Parathyroid adenoma (tissue), 2 donors: Measurements from ENCODE around the gene ADARB2.

Experiments used
- H2AFZ ChIP-seq: fragments of 300-600 bp; sonication (generic); one replicate; pipeline ENCODE4 v1.7.0; 2017; ENCODE audit warnings: antibody characterized with exemption, mild to moderate bottlenecking
- H3K27ac ChIP-seq: fragments of 300-600 bp; sonication (generic); one replicate; pipeline ENCODE4 v1.7.0; 2017
- H3K27me3 ChIP-seq: fragments of 300-600 bp; sonication (generic); one replicate; pipeline ENCODE4 v1.7.0; 2017; ENCODE audit warnings: low read length; ENCODE audit not compliant: control insufficient read depth, insufficient read depth
- H3K36me3 ChIP-seq: fragments of 300-600 bp; sonication (generic); one replicate; pipeline ENCODE4 v1.7.0; 2017; ENCODE audit warnings: low read length; ENCODE audit not compliant: control insufficient read depth, insufficient read depth
- H3K4me1 ChIP-seq: fragments of 300-600 bp; sonication (generic); one replicate; pipeline ENCODE4 v1.7.0; 2017; ENCODE audit warnings: control low read depth
- H3K4me2 ChIP-seq: fragments of 300-600 bp; sonication (generic); one replicate; pipeline ENCODE4 v1.7.0; 2017; ENCODE audit warnings: low read length
- H3K4me3 ChIP-seq: fragments of 300-600 bp; sonication (generic); one replicate; pipeline ENCODE4 v1.7.0; 2017; ENCODE audit warnings: low read depth, low read length
- H3K79me2 ChIP-seq: fragments of 300-600 bp; sonication (generic); one replicate; pipeline ENCODE4 v1.7.0; 2017; ENCODE audit warnings: control low read depth
- H3K9ac ChIP-seq: fragments of 300-600 bp; sonication (generic); one replicate; pipeline ENCODE4 v1.7.0; 2017; ENCODE audit warnings: mild to moderate bottlenecking
- H3K9me3 ChIP-seq: fragments of 300-600 bp; sonication (generic); one replicate; pipeline ENCODE4 v1.7.0; 2017; ENCODE audit warnings: low read length; ENCODE audit not compliant: control insufficient read depth
- CTCF ChIP-seq: fragments of 300-600 bp; sonication (generic); IDR thresholded peaks from one replicate; pipeline ENCODE4 v1.7.0; 2017; ENCODE audit warnings: antibody characterized with exemption, mild to moderate bottlenecking
- donor health status: primary hyperparathyroidism.

Gene ADARB2

GRCh38 chr10:1653321-1653720, 84.0 kb downstream of the ADARB2 start:
- H3K79me2 ChIP-seq: no peaks in the 10 kb centered on the region
- no peak overlapping the region for H2AFZ ChIP-seq
- H3K36me3 ChIP-seq: no peaks in the 10 kb centered on the region
- no peak overlapping the region for H3K4me3 ChIP-seq
- H3K4me2 ChIP-seq: no peak overlapping the region
- H3K9ac ChIP-seq: no peak overlapping the region
- H3K27ac ChIP-seq: no peak overlapping the region
- H3K4me1 ChIP-seq: peaks cover 8% of the 10 kb centered on the region
- H3K9me3 ChIP-seq: no peaks in the 10 kb centered on the region
- H3K27me3 ChIP-seq: no peaks in the 10 kb centered on the region
- no peak for TF ChIP-seq CTCF

GRCh38 chr10:1652151-1652550, 85.2 kb downstream of the ADARB2 start:
- H3K4me3 ChIP-seq: no peak overlapping the region
- peaks cover 8% of the 10 kb centered on the region for H3K4me1 ChIP-seq
- no peak overlapping the region for H3K4me2 ChIP-seq
- no peak overlapping the region for H3K27ac ChIP-seq
- H3K36me3 ChIP-seq: no peaks in the 10 kb centered on the region
- no peaks in the 10 kb centered on the region for H3K9me3 ChIP-seq
- H3K9ac ChIP-seq: no peak overlapping the region
- no peaks in the 10 kb centered on the region for H3K27me3 ChIP-seq
- no peaks in the 10 kb centered on the region for H3K79me2 ChIP-seq
- no peak for TF ChIP-seq CTCF
- no peak overlapping the region for H2AFZ ChIP-seq

- Histone ChIP-seq H3K27ac (no peak overlapping the region), H3K4me3 (no peak overlapping the region), H3K9me3 (no peaks in the 10 kb centered on the region), H2AFZ (no peak overlapping the region), H3K36me3 (no peaks in the 10 kb centered on the region), H3K4me2 (no peak overlapping the region), H3K79me2 (no peaks in the 10 kb centered on the region), H3K4me1 (peaks cover 8% of the 10 kb centered on the region), H3K9ac (no peak overlapping the region), H3K27me3 (no peaks in the 10 kb centered on the region)
- no peak for TF ChIP-seq CTCF
These were observed 85.9 kb downstream of the ADARB2 start for GRCh38 chr10:1651270-1651966.

DNA sequence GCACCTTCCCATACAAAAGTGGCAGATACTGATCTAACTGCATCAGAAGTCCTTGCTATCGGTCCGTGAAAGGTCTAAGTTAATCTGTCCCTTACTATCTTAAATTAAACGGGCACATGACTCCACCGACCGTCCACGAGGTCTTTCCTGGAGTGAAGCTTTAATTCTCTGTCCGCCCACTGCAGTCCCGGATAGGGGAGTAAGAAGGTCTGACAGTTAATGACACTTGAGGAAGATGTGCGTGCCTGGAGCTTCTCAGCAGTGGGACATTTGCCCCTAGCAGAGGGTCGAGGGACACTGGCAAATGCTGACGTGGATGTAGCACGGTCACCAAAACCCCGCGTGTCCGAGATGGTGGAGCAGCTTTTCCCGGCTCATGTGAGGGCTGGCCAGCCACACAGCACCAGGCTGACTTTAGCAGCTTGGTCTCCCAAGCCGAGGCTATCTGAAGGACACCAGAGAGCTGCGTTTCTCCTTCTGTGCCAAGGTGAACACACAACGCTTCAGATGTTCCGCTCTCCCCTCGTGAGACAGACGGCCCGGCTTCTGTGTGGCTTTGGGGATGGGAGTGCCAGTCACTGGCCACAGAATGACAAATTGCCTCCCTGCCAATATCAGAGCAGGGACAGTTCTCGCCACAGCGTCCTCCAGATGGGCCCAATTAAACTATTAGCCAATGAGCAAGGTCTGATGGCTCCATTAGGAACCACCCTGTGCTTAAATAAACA, 86.6 kb downstream of the ADARB2 start:
- TF ChIP-seq CTCF: no peak
- H2AFZ ChIP-seq: peak overlapping the region; percentile 40
- peaks cover 8% of the 10 kb centered on the region for H3K4me1 ChIP-seq
- no peak overlapping the region for H3K4me3 ChIP-seq
- H3K4me2 ChIP-seq: peak overlapping the region; percentile 60
- H3K27me3 ChIP-seq: no peaks in the 10 kb centered on the region
- no peaks in the 10 kb centered on the region for H3K9me3 ChIP-seq
- no peak overlapping the region for H3K27ac ChIP-seq
- no peaks in the 10 kb centered on the region for H3K36me3 ChIP-seq
- no peak overlapping the region for H3K9ac ChIP-seq
- H3K79me2 ChIP-seq: no peaks in the 10 kb centered on the region
